Nephron (organoid): ENCODE data around the gene NCEH1.
A peak's percentile ranks its signal among the peaks of the same experiment; 100 is the strongest.
"Not testable (repeated sequence)": the region's sequence is repeated elsewhere in the genome, so short reads cannot be mapped to it uniquely, and the experiment has no call there.

Experiments
- H3K27ac Mint-ChIP-seq, 3 experiments: 2 replicates each; pipeline ENCODE4 v1.8.0; 2020; ENCODE audit warnings: mixed read lengths in 3 of 3, mild to moderate bottlenecking in 2 of 3, moderate library complexity in 1 of 3
- H3K27me3 Mint-ChIP-seq: 2 replicates; pipeline ENCODE4 v1.8.0; 2021; ENCODE audit warnings: low read depth, mild to moderate bottlenecking, moderate library complexity, mixed read lengths
- H3K36me3 Mint-ChIP-seq: 2 replicates; pipeline ENCODE4 v1.8.0; 2020; ENCODE audit warnings: low read depth, mixed read lengths
- H3K4me1 Mint-ChIP-seq: 2 replicates; pipeline ENCODE4 v1.8.0; 2020; ENCODE audit warnings: mixed read lengths
- H3K4me3 Mint-ChIP-seq, 3 experiments: 2 replicates each; pipeline ENCODE4 v1.8.0; 2020; ENCODE audit warnings: mild to moderate bottlenecking in 3 of 3, mixed read lengths in 3 of 3, moderate library complexity in 2 of 3
- H3K9me3 Mint-ChIP-seq: 2 replicates; pipeline ENCODE4 v1.8.0; 2020; ENCODE audit warnings: mixed read lengths
- TF ChIP-seq, protein P1 (sequence below), 3 experiments: fragments of 200-600 bp; sonication (generic); IDR thresholded peaks; one replicate each; pipeline ENCODE4 v1.5.0; 2021; ENCODE audit warnings: antibody characterized with exemption in 3 of 3; ENCODE audit not compliant: unreplicated experiment in 3 of 3

Gene NCEH1, protein sequence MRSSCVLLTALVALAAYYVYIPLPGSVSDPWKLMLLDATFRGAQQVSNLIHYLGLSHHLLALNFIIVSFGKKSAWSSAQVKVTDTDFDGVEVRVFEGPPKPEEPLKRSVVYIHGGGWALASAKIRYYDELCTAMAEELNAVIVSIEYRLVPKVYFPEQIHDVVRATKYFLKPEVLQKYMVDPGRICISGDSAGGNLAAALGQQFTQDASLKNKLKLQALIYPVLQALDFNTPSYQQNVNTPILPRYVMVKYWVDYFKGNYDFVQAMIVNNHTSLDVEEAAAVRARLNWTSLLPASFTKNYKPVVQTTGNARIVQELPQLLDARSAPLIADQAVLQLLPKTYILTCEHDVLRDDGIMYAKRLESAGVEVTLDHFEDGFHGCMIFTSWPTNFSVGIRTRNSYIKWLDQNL

GRCh38 chr3:172710664-172711453 is at the start of gene NCEH1:
TSS of gene NCEH1 (minus strand) at chr3:172711067. CDS start at chr3:172710984, 83 bp downstream.
- H3K27me3 Mint-ChIP-seq: no peaks in the 10 kb centered on the region
- TF ChIP-seq, protein P1, sequence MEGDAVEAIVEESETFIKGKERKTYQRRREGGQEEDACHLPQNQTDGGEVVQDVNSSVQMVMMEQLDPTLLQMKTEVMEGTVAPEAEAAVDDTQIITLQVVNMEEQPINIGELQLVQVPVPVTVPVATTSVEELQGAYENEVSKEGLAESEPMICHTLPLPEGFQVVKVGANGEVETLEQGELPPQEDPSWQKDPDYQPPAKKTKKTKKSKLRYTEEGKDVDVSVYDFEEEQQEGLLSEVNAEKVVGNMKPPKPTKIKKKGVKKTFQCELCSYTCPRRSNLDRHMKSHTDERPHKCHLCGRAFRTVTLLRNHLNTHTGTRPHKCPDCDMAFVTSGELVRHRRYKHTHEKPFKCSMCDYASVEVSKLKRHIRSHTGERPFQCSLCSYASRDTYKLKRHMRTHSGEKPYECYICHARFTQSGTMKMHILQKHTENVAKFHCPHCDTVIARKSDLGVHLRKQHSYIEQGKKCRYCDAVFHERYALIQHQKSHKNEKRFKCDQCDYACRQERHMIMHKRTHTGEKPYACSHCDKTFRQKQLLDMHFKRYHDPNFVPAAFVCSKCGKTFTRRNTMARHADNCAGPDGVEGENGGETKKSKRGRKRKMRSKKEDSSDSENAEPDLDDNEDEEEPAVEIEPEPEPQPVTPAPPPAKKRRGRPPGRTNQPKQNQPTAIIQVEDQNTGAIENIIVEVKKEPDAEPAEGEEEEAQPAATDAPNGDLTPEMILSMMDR (IDR thresholded peaks at IDR 0.05; ENCODE audit: unreplicated experiment in 3 of 3): peak; percentile 77 to 79 (median 79)
- H3K27ac Mint-ChIP-seq: peak within 1 kb of the TSS; percentile 23 to 73 (median 66)
- peak within 1 kb of the TSS; percentile 92 to 95 (median 94) for H3K4me3 Mint-ChIP-seq
- no peaks in the 10 kb centered on the region for H3K9me3 Mint-ChIP-seq
- no peaks in the 10 kb centered on the region for H3K36me3 Mint-ChIP-seq
- peaks cover 17% of the 10 kb centered on the region for H3K4me1 Mint-ChIP-seq

GRCh38 chr3:172760416-172760815 is 49.5 kb upstream of the NCEH1 start:
- H3K27ac Mint-ChIP-seq: not testable (repeated sequence)

GRCh38 chr3:172753125-172753524 is 42.3 kb upstream of the NCEH1 start:
- peaks cover 18% of the 10 kb centered on the region for H3K4me1 Mint-ChIP-seq

More at GRCh38 chr3:172760416-172760815, 49.5 kb upstream of the NCEH1 start:
- not testable (repeated sequence) for H3K9me3 Mint-ChIP-seq, H3K27me3 Mint-ChIP-seq, H3K4me3 Mint-ChIP-seq, H3K4me1 Mint-ChIP-seq
- H3K36me3 Mint-ChIP-seq: peaks cover 60% of the 10 kb centered on the region

DNA sequence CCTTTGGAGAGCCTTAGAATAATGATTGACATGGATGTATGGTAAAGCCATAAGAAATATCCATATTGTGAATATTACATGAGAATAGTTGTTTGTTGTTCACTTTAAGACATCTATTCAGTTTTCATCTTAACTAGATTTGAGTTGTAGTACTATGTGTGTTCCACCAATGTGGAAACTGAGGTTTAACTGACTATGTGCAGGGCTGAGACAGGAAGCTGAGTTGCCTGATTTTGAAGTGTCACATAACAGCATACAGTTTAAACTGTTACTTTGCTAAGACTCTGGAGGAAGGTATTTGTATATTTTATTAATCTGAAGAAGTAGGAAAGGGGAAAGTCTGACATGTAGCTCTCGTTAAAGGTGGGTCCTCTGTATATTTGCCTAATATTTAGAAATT is 41.8 kb upstream of the NCEH1 start:
- Mint-ChIP-seq H3K4me1 (peaks cover 18% of the 10 kb centered on the region), H3K4me3 (peak overlapping the region; percentile 62 to 98 (median 93)), H3K27ac (no peak overlapping the region), H3K9me3 (no peaks in the 10 kb centered on the region), H3K36me3 (peaks cover 27% of the 10 kb centered on the region), H3K27me3 (no peaks in the 10 kb centered on the region)
- TF ChIP-seq, protein P1 (IDR thresholded peaks at IDR 0.05; ENCODE audit: unreplicated experiment in 3 of 3): no peak

More at GRCh38 chr3:172753125-172753524, 42.3 kb upstream of the NCEH1 start:
- Mint-ChIP-seq H3K27ac (no peak overlapping the region), H3K27me3 (no peaks in the 10 kb centered on the region), H3K4me3 (peak overlapping the region in 2 of 3 experiments; percentile 45 to 61), H3K36me3 (peaks cover 31% of the 10 kb centered on the region), H3K9me3 (no peaks in the 10 kb centered on the region)
- TF ChIP-seq, protein P1 (IDR thresholded peaks at IDR 0.05; ENCODE audit: unreplicated experiment in 3 of 3): no peak

DNA sequence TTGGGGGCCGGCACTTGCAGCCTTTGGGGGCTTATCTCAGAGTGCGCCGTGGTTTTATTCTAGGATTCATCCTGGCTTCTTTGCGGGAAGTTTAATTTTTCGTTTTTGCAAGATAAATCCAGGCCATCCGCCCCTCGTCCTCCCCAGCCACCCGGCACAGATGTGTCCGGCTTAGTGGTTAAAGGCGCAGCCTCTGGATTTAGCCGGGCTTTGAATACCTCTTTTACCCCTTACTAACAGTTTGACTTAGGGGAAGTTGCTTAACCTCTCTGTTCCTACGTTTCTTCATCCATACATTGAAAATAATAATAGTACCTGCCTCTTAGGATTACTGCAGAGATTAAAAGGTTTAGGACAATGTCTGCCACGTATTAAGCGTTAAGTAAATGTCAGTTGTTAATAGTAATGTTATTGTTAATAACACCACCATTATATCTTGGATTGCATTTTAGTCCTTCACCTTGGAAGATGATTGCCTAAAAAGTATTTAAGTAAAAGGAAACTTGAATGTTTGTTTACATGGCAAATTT is 40.4 kb upstream of the NCEH1 start:
- Mint-ChIP-seq H3K36me3 (peaks cover 17% of the 10 kb centered on the region), H3K27ac (peak overlapping the region; percentile 17 to 56 (median 48)), H3K27me3 (no peaks in the 10 kb centered on the region), H3K4me1 (peaks cover 18% of the 10 kb centered on the region), H3K4me3 (peak overlapping the region; percentile 93 to 98 (median 96)), H3K9me3 (no peaks in the 10 kb centered on the region)
- TF ChIP-seq, protein P1 (IDR thresholded peaks at IDR 0.05; ENCODE audit: unreplicated experiment in 3 of 3): no peak
